Measurements from ENCODE around the gene SNPH. TPM values are rescaled to one million over a fixed set of nuclear protein-coding genes. Genes with fewer than 3 reads are reported as not detected.

The SNPH gene
- total and polyA plus RNA-seq, 2 of the 4 experiments (the other 2 are of a cell fraction), result 3.1 to 4.5 TPM

GRCh38 chr20:1242099-1242498 is 24.0 kb upstream of the SNPH start:
- peak overlapping the region; percentile 82 for H2BK120ac ChIP-seq (ENCODE audit: low read depth, low read length)
- H3K79me1 ChIP-seq (ENCODE audit: low read depth in 1 of 2, low read length in 2 of 2), result no peaks in the 10 kb centered on the region
- H3K9ac ChIP-seq (ENCODE audit: low read depth, low read length), result no peak overlapping the region
- dilution Hi-C loops (cut with HindIII; ENCODE audit: low sequenced_read_pairs, unreplicated experiment) (no loop called here), in situ Hi-C loops (cut with MboI; ENCODE audit: low sequenced_read_pairs) (no loop called here), intact Hi-C loops (cut with micrococcal nuclease) (no loop called here)
- no TSS peak for BruUV-seq (replicated peaks)
- no peak overlapping the region for H4K5ac ChIP-seq (ENCODE audit: low read depth, low read length)
- ATAC-seq (ENCODE audit: low read depth), result no peak
- no peaks in the 10 kb centered on the region for H3K36me3 ChIP-seq (ENCODE audit: control insufficient read depth, insufficient read depth, low read length)
- peak overlapping the region; percentile 74; the same call in 1 of the 2 replicates for H3K4ac ChIP-seq (ENCODE audit: low read depth, low read length)
- H3K27ac ChIP-seq (ENCODE audit: insufficient read depth, low read length), result peak overlapping the region; percentile 42
- 0 out of 2 replicates have a peak overlapping the region, but pooled peaks have one; percentile 43 for H3K18ac ChIP-seq (ENCODE audit: low read depth, low read length)
- TF ChIP-seq BHLHE40 (IDR thresholded peaks at IDR 0.05; ENCODE audit: low read depth, low read length), result no peak
- TF ChIP-seq MAZ (IDR thresholded peaks at IDR 0.05; ENCODE audit: borderline replicate concordance, low read depth, low read length), result no peak
- TF ChIP-seq NFE2L2 (IDR thresholded peaks at IDR 0.05; ENCODE audit: low read depth, low read length), result no peak
- no peak for TF ChIP-seq RAD21 (IDR thresholded peaks at IDR 0.05; ENCODE audit: low read length)
- TF ChIP-seq USF2 (IDR thresholded peaks at IDR 0.05; ENCODE audit: low read depth, low read length), result no peak
- no peak for TF ChIP-seq SMC3 (IDR thresholded peaks at IDR 0.05; ENCODE audit: low read depth, low read length)
- H2BK5ac ChIP-seq (ENCODE audit: low read depth, low read length, poor library complexity, severe bottlenecking), result peak overlapping the region; percentile 15
- peak overlapping the region; percentile 89 for H2AK5ac ChIP-seq (ENCODE audit: low read depth, low read length)
- peak overlapping the region; percentile 81; the same call in 1 of the 2 replicates for H2BK20ac ChIP-seq (ENCODE audit: low read depth, low read length)
- no peak overlapping the region for H4K91ac ChIP-seq (ENCODE audit: insufficient read depth, low read depth, low read length)
- H3K9me3 ChIP-seq (ENCODE audit: control insufficient read depth, insufficient read depth, low read length), result no peaks in the 10 kb centered on the region
- ChIA-PET POLR2A (ENCODE audit: unreplicated experiment) (no interaction called here), CTCF (interaction anchor here (1.0 to 1.1 kb wide), 2 partner anchors 28 to 31 kb away, joined by 3 to 4 read pairs; no protein-coding TSS in a partner anchor)
- no peak overlapping the region for H3K4me2 ChIP-seq (ENCODE audit: low read depth, low read length)
- H3K23ac ChIP-seq (ENCODE audit: low read depth, low read length), result 0 out of 2 replicates have a peak overlapping the region, but pooled peaks have one; percentile 67
- peaks cover 5% of the 10 kb centered on the region; the same call in 1 of the 2 replicates for H3K9me1 ChIP-seq (ENCODE audit: insufficient read depth, low read length)
- no peak overlapping the region for H3K4me3 ChIP-seq (ENCODE audit: insufficient read depth, low read depth, low read length)
- peak overlapping the region in 1 of 2 experiments; percentile 52; a peak in 2 of 4 replicates for H4K8ac ChIP-seq (ENCODE audit: low read depth in 2 of 2, low read length in 2 of 2)
- peak overlapping the region; percentile 53; the same call in 1 of the 3 replicates for H2BK15ac ChIP-seq (ENCODE audit: low read depth, low read length)
- no peak overlapping the region for H3K56ac ChIP-seq (ENCODE audit: extremely low read depth, insufficient read depth, low read length)
- peaks cover under 1% of the 10 kb centered on the region for H3K27me3 ChIP-seq (ENCODE audit: control insufficient read depth, insufficient read depth, low read length)
- no peak overlapping the region for H2AK9ac ChIP-seq (replicated peaks; ENCODE audit: low read depth, low read length, poor library complexity)
- WGBS, 2 experiments (ENCODE audit: extremely low coverage in 2 of 2, insufficient read length in 1 of 2), result no CpG with 5 or more reads among the region's 3 CpGs
- peaks cover 3% of the 10 kb centered on the region for H3K4me1 ChIP-seq (ENCODE audit: control insufficient read depth, insufficient read depth, low read length)
- peaks cover 3% of the 10 kb centered on the region; the same call in 1 of the 2 replicates for H4K20me1 ChIP-seq (ENCODE audit: insufficient read depth, low read length)
- no peak for DNase-seq
- peak overlapping the region; percentile 58; the same call in 1 of the 2 replicates for H3K14ac ChIP-seq (replicated peaks; ENCODE audit: low read depth, low read length)
- peak overlapping the region; percentile 26 for H2AFZ ChIP-seq (replicated peaks; ENCODE audit: low read length, poor library complexity)

Data from IMR-90 (cell line).